ENCODE results near the gene EI24.
A peak's percentile ranks its signal among the peaks of the same experiment; 100 is the strongest.

Gene EI24

GRCh38 chr11:125579811-125580210 is 10.5 kb downstream of the EI24 start:
- no peak for DNase-seq (ENCODE audit: low spot score)

- DNase-seq (ENCODE audit: low spot score), result no peak
Observed at GRCh38 chr11:125583496-125583895, 14.2 kb downstream of the EI24 start.

- DNase-seq (ENCODE audit: low spot score), result no peak
Observed at GRCh38 chr11:125585487-125585886, 16.2 kb downstream of the EI24 start.

GRCh38 chr11:125586623-125587022 is 17.3 kb downstream of the EI24 start:
- DNase-seq (ENCODE audit: low spot score), result no peak

- no peak for DNase-seq (ENCODE audit: low spot score)
Observed at GRCh38 chr11:125587480-125587879, 18.2 kb downstream of the EI24 start.

- DNase-seq (ENCODE audit: low spot score), result peak; percentile 54
Observed at GRCh38 chr11:125588505-125588904, 19.2 kb downstream of the EI24 start.

- peak; percentile 49 for DNase-seq (ENCODE audit: low spot score)
Observed at GRCh38 chr11:125591649-125592304, 22.5 kb downstream of the EI24 start.

GRCh38 chr11:125592305-125593113 is 23.2 kb downstream of the EI24 start, which contains the start of gene STT3A:
Gene STT3A (plus strand): TSS chr11:125592852. CDS start chr11:125595916, 3,064 bp downstream.
- DNase-seq (ENCODE audit: low spot score), result peak; percentile 100

- DNase-seq (ENCODE audit: low spot score), result peak; percentile 70
Observed at GRCh38 chr11:125593114-125593820, 24.0 kb downstream of the EI24 start.

GRCh38 chr11:125594958-125595357 is 25.7 kb downstream of the EI24 start:
- no peak for DNase-seq (ENCODE audit: low spot score)

- DNase-seq (ENCODE audit: low spot score), result no peak
Observed at GRCh38 chr11:125600663-125601062, 31.4 kb downstream of the EI24 start.

- no peak for DNase-seq (ENCODE audit: low spot score)
Observed at GRCh38 chr11:125603207-125603606, 33.9 kb downstream of the EI24 start.

- no peak for DNase-seq (ENCODE audit: low spot score)
Observed at GRCh38 chr11:125605417-125605816, 36.1 kb downstream of the EI24 start.

- DNase-seq (ENCODE audit: low spot score), result no peak
Observed at GRCh38 chr11:125609545-125609944, 40.3 kb downstream of the EI24 start.

GRCh38 chr11:125618383-125618782 is 49.1 kb downstream of the EI24 start:
- no peak for DNase-seq (ENCODE audit: low spot score)

- peak; percentile 40 for DNase-seq (ENCODE audit: low spot score)
Observed at GRCh38 chr11:125621995-125622394, 52.7 kb downstream of the EI24 start.

- no peak for DNase-seq (ENCODE audit: low spot score)
Observed at GRCh38 chr11:125623064-125623463, 53.8 kb downstream of the EI24 start.

GRCh38 chr11:125624756-125625213 is 55.5 kb downstream of the EI24 start, which contains the start of gene CHEK1:
Gene CHEK1 (plus strand): TSS chr11:125625163. CDS start chr11:125626769, 1,606 bp downstream.
- no peak for DNase-seq (ENCODE audit: low spot score)

- DNase-seq (ENCODE audit: low spot score), result no peak
Observed at GRCh38 chr11:125625225-125625629, 56.0 kb downstream of the EI24 start.

- peak; percentile 91 for DNase-seq (ENCODE audit: low spot score)
Observed at GRCh38 chr11:125625630-125626287, 56.5 kb downstream of the EI24 start.

- DNase-seq (ENCODE audit: low spot score), result peak; percentile 89
Observed at GRCh38 chr11:125626288-125626950, 57.1 kb downstream of the EI24 start.

All from kidney tubule cell (primary cell).